K562 (cell line): ENCODE measurements around the gene IGSF8. TPM values are rescaled to one million over a fixed set of nuclear protein-coding genes. Genes with fewer than 3 reads are reported as not detected.

Experiments used
- ATAC-seq: fragments of 200-7000 bp; cut with Tn5 transposase; 3 replicates; pipeline ENCODE4 v1.9.1; 2020; ENCODE audit warnings: moderate library complexity
- BruUV-seq: library from RNA; stranded (reverse); fragments of 400-500 nt; replicated peaks from 2 replicates; lab custom pipeline; 2021; lab: Mats Ljungman, UMichigan
- CTCF ChIA-PET: fragments of 300-600 bp; formaldehyde crosslinking; extraction: SDS; loops from one replicate; lab custom pipeline; 2021; ENCODE audit warnings: low intra/inter-chr PET ratio; lab: Yijun Ruan, JAX
- POLR2A ChIA-PET: fragments of 300-600, 350-650 bp; sonication (Branson Sonifier 250); formaldehyde crosslinking; extraction: SDS; loops from one replicate; lab custom pipeline; 2021; ENCODE audit warnings: antibody characterized with exemption, inconsistent platforms; lab: Yijun Ruan, JAX
- DNase-seq, 4 experiments: peaks; one replicate each; pipeline versions ENCODE4 v3.0.0 to v3.0.0-alpha.2; 2011 to 2018; ENCODE audit warnings: low spot score in 3 of 4, mixed read lengths in 3 of 4; ENCODE audit errors: extremely low read depth in 1 of 4
- FAIRE-seq: peaks from 2 replicates; lab custom pipeline; 2011; peaks lifted over from hg19 to GRCh38; lab: Jason Lieb, UNC
- H2AFZ ChIP-seq: 2 replicates; pipeline ENCODE4 v1.6.0; 2011; ENCODE audit warnings: low read depth, low read length, control low read depth, inconsistent platforms
- H3K27ac ChIP-seq: fragments of 200-600 bp; 3 replicates; pipeline ENCODE4 v1.8.0; 2011; ENCODE audit warnings: low read depth, mild to moderate bottlenecking, control low read depth, inconsistent platforms, low read length, moderate library complexity, mixed read lengths; ENCODE audit errors: extremely low read depth
- H3K27me3 ChIP-seq, 2 experiments: fragments of 300-600 bp in 1 of 2; 2 replicates in 1 of 2; 3 replicates in 1 of 2; pipeline versions ENCODE4 v1.6.0 to v1.8.0; 2011; ENCODE audit warnings: inconsistent platforms in 2 of 2, low read length in 2 of 2, mild to moderate bottlenecking in 1 of 2, mixed read lengths in 1 of 2, moderate library complexity in 1 of 2; ENCODE audit not compliant: control insufficient read depth in 2 of 2, insufficient read depth in 2 of 2
- H3K36me3 ChIP-seq: fragments of 300-600 bp; 3 replicates; pipeline ENCODE4 v1.8.0; 2011; ENCODE audit warnings: mild to moderate bottlenecking, low read length, inconsistent platforms; ENCODE audit not compliant: control insufficient read depth, insufficient read depth
- H3K4me1 ChIP-seq, 2 experiments: fragments of 200-600 bp in 1 of 2; replicated peaks in 1 of 2; 2 replicates in 1 of 2; 3 replicates in 1 of 2; pipeline versions ENCODE4 v1.5.1 to v1.8.0; 2011; ENCODE audit warnings: inconsistent platforms in 2 of 2, low read length in 2 of 2, mild to moderate bottlenecking in 1 of 2, mixed read lengths in 1 of 2, moderate library complexity in 1 of 2; ENCODE audit not compliant: control insufficient read depth in 2 of 2, insufficient read depth in 2 of 2
- H3K4me2 ChIP-seq: 2 replicates; pipeline ENCODE4 v1.6.1; 2011; ENCODE audit warnings: low read length, control low read depth, inconsistent platforms, mixed read lengths; ENCODE audit not compliant: insufficient read depth
- H3K4me3 ChIP-seq: fragments of 200-600 bp; sonication (generic), shearing (Covaris generic); 2 replicates; pipeline ENCODE4 v1.5.1; 2016; ENCODE audit warnings: control low read depth, inconsistent platforms
- H3K79me2 ChIP-seq: fragments of 200-600 bp; 3 replicates; pipeline ENCODE4 v1.8.0; 2011; ENCODE audit warnings: low read length, inconsistent platforms; ENCODE audit not compliant: control insufficient read depth, insufficient read depth
- H3K9ac ChIP-seq, 2 experiments: 2 replicates each; pipeline versions ENCODE4 v1.6.0 to v1.6.1; 2011; ENCODE audit warnings: low read depth in 2 of 2, low read length in 2 of 2, control low read depth in 1 of 2, inconsistent platforms in 1 of 2, mild to moderate bottlenecking in 1 of 2, mixed read lengths in 1 of 2; ENCODE audit not compliant: insufficient read depth in 1 of 2
- H3K9me1 ChIP-seq: one replicate; pipeline ENCODE4 v1.6.0; 2011; ENCODE audit warnings: inconsistent platforms, mild to moderate bottlenecking, low read length, moderate library complexity; ENCODE audit not compliant: control insufficient read depth, insufficient read depth
- H3K9me3 ChIP-seq: replicated peaks from 2 replicates; pipeline ENCODE4 v1.5.1; 2011; ENCODE audit warnings: low read depth, low read length, inconsistent platforms; ENCODE audit not compliant: control insufficient read depth, insufficient read depth
- H4K20me1 ChIP-seq: replicated peaks from 2 replicates; pipeline ENCODE4 v1.6.1; 2011; ENCODE audit warnings: low read length, inconsistent platforms, mixed read lengths; ENCODE audit not compliant: control insufficient read depth, insufficient read depth
- HSF4 ChIP-seq: fragments of 250-450 bp; sonication (Bioruptor Pico); IDR thresholded peaks from 2 replicates; pipeline ENCODE4 v2.1.2; 2022; ENCODE audit warnings: mild to moderate bottlenecking, moderate library complexity, borderline replicate concordance
- THRB ChIP-seq: fragments of 450-650 bp; formaldehyde crosslinking; conservative IDR thresholded peaks from 2 replicates; pipeline ENCODE4 v1.4.0; 2022; ENCODE audit warnings: mild to moderate bottlenecking, missing genetic modification characterization
- ZNF551 ChIP-seq: fragments of 250-450 bp; sonication (Bioruptor Pico); IDR thresholded peaks from 2 replicates; pipeline ENCODE4 v1.5.0; 2021; ENCODE audit warnings: mild to moderate bottlenecking, moderate library complexity
- ZNF766 ChIP-seq: fragments of 200-800 bp; sonication (Bioruptor generic); conservative IDR thresholded peaks from 2 replicates; pipeline ENCODE4 v1.6.1; 2016; ENCODE audit warnings: missing genetic modification characterization, missing compliant biosample characterization
- ZSCAN32 ChIP-seq: fragments of 450-650 bp; formaldehyde crosslinking; IDR thresholded peaks from 2 replicates; pipeline ENCODE4 v1.4.0; 2020; ENCODE audit warnings: mild to moderate bottlenecking, moderate library complexity
- WGBS: fragments of 100-300 bp; shearing (Covaris generic); methylation state at CpG from one replicate; pipeline ENCODE4 v1.1.6; 2016; ENCODE audit warnings: low coverage, mixed read lengths; ENCODE audit not compliant: insufficient coverage; ENCODE audit errors: missing lambda C conversion rate; 5-methylcytosine and 5-hydroxymethylcytosine counted together
- in situ Hi-C: fragments of 300-500 bp; cut with MboI; formaldehyde crosslinking; loops from 4 replicates; pipeline ENCODE4 v1.15.0; 2018; ENCODE audit warnings: inconsistent platforms, mixed read lengths
- intact Hi-C: fragments of 100-400 bp; cut with micrococcal nuclease; formaldehyde crosslinking; loops from 2 replicates; pipeline ENCODE4 v1.14.2; 2022
- polyA plus RNA-seq, 8 experiments: library from polyadenylated mRNA; depleted of rRNA in 4 of 8; stranded (reverse) in 5 of 8; unstranded in 3 of 8; fragments of >200 nt; fragmentation: Nextera tagmentation in 2 of 8; fragmentation: Illumina TruSeq in 1 of 8; extraction: Ambion mirVana in 2 of 8; extraction: Trizol in 1 of 8; gene quantifications; 2 replicates each; pipeline versions ENCODE4 v1.2.1 to v1.2.3, GENCODE V29; 2011 to 2014; ENCODE audit warnings: inconsistent platforms in 1 of 8, missing spikeins in 1 of 8
- total RNA-seq, 7 experiments: library from RNA; depleted of rRNA in 6 of 7; stranded (reverse); fragments of >200 nt in 6 of 7; fragmentation: Illumina TruSeq in 2 of 7; extraction: Trizol in 2 of 7; gene quantifications; 2 replicates each; pipeline versions ENCODE4 v1.2.1 to v1.2.3, GENCODE V29; 2011 to 2021; ENCODE audit warnings: low replicate concordance in 1 of 7

Gene IGSF8
- total and polyA plus RNA-seq, 9 of the 15 experiments (the other 6 are each of a cell fraction or from before 2014, with no cell fraction given): 0.32 to 11.7 (median 3.2) TPM

DNA sequence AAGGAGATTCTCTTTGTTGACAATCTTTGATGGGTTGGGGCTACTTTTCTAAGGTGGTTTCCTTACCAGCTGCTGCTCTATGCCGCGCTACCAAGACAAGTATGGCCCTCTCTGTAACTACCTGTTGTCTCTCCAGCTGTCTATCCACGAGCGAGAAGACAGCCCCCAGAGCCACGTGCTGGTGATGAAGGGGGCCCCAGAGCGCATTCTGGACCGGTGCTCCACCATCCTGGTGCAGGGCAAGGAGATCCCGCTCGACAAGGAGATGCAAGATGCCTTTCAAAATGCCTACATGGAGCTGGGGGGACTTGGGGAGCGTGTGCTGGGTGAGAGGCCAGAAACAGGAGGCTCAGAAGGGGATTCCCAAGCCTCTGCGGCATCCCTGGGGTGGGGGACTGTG is 31.5 kb upstream of the IGSF8 start:
- Histone ChIP-seq H3K4me2 (no peak overlapping the region), H3K36me3 (no peaks in the 10 kb centered on the region), H3K27ac (no peak overlapping the region), H4K20me1 (no peaks in the 10 kb centered on the region; the same call in 1 of the 2 replicates), H3K9me1 (no peaks in the 10 kb centered on the region), H2AFZ (no peak overlapping the region), H3K4me1 (no peaks in the 10 kb centered on the region; a peak in 1 of 5 replicates), H3K9me3 (no peaks in the 10 kb centered on the region), H3K9ac (no peak overlapping the region), H3K79me2 (no peaks in the 10 kb centered on the region), H3K4me3 (no peak overlapping the region), H3K27me3 (peaks cover 23 to 70% of the 10 kb centered on the region in 2 experiments; a peak in 4 of 5 replicates)
- no peak for ATAC-seq
- TF ChIP-seq HSF4 (CRISPR knock-in tag) (no peak), THRB (CRISPR knock-in tag) (no peak), ZNF766 (CRISPR knock-in tag) (no peak), ZSCAN32 (CRISPR knock-in tag) (no peak), ZNF551 (CRISPR knock-in tag) (no peak)
- in situ Hi-C loops: no loop called here
- DNase-seq: no peak
- POLR2A ChIA-PET: no interaction called here
- WGBS: 1% methylated on average over 11 of the region's 11 CpGs
- CTCF ChIA-PET: no interaction called here
- intact Hi-C loops: no loop called here
- FAIRE-seq: no peak
- no TSS peak for BruUV-seq
